Stimulated activated CD4-positive, alpha-beta T cell treated with anti-CD3 and anti-CD28 coated beads, TNF-alpha, amount 100 ng/mL, for 4 hours (primary cell): ENCODE measurements around the gene ZFYVE28.
A peak's percentile ranks its signal among the peaks of the same experiment; 100 is the strongest.
"Not testable (repeated sequence)": the region's sequence is repeated elsewhere in the genome, so short reads cannot be mapped to it uniquely, and the experiment has no call there.

Experiments used
- DNase-seq, 3 experiments: peaks; one replicate each; pipeline ENCODE4 v3.0.0-alpha.2; 2020; ENCODE audit warnings: low read depth in 3 of 3

The ZFYVE28 gene

GRCh38 chr4:2417765-2418649 is at the start of gene ZFYVE28:
ZFYVE28 (minus strand) TSS chr4:2418645; CDS start chr4:2418323, 322 bp downstream.
- no peak for DNase-seq

- not testable (repeated sequence) for DNase-seq
Measured at GRCh38 chr4:2465544-2465943, 47.1 kb upstream of the ZFYVE28 start.

- DNase-seq, result no peak
Measured at GRCh38 chr4:2465032-2465431, 46.6 kb upstream of the ZFYVE28 start.

GRCh38 chr4:2462992-2463762 is 44.7 kb upstream of the ZFYVE28 start:
- DNase-seq, result no peak

- DNase-seq, result peak; percentile 36 to 61 (median 43)
Measured at GRCh38 chr4:2462218-2462991, 44.0 kb upstream of the ZFYVE28 start.

- DNase-seq, result no peak
Measured at GRCh38 chr4:2461246-2461960, 43.0 kb upstream of the ZFYVE28 start.

GRCh38 chr4:2459589-2460349 is 41.3 kb upstream of the ZFYVE28 start:
- DNase-seq, result no peak

GRCh38 chr4:2458546-2459491 is 40.4 kb upstream of the ZFYVE28 start:
- no peak for DNase-seq

- no peak for DNase-seq
Measured at GRCh38 chr4:2457481-2458295, 39.2 kb upstream of the ZFYVE28 start.

- DNase-seq, result no peak
Measured at GRCh38 chr4:2451821-2452785, 33.7 kb upstream of the ZFYVE28 start.

- no peak for DNase-seq
Measured at GRCh38 chr4:2451036-2451520, 32.6 kb upstream of the ZFYVE28 start.

- DNase-seq, result no peak
Measured at GRCh38 chr4:2450394-2451035, 32.1 kb upstream of the ZFYVE28 start.

GRCh38 chr4:2449511-2450392 is 31.3 kb upstream of the ZFYVE28 start:
- no peak for DNase-seq

- DNase-seq, result no peak
Measured at GRCh38 chr4:2449051-2449450, 30.6 kb upstream of the ZFYVE28 start.

- no peak for DNase-seq
Measured at GRCh38 chr4:2448589-2448988, 30.1 kb upstream of the ZFYVE28 start.
